Measurements from ENCODE around the gene DCAF16.

The DCAF16 gene

DNA sequence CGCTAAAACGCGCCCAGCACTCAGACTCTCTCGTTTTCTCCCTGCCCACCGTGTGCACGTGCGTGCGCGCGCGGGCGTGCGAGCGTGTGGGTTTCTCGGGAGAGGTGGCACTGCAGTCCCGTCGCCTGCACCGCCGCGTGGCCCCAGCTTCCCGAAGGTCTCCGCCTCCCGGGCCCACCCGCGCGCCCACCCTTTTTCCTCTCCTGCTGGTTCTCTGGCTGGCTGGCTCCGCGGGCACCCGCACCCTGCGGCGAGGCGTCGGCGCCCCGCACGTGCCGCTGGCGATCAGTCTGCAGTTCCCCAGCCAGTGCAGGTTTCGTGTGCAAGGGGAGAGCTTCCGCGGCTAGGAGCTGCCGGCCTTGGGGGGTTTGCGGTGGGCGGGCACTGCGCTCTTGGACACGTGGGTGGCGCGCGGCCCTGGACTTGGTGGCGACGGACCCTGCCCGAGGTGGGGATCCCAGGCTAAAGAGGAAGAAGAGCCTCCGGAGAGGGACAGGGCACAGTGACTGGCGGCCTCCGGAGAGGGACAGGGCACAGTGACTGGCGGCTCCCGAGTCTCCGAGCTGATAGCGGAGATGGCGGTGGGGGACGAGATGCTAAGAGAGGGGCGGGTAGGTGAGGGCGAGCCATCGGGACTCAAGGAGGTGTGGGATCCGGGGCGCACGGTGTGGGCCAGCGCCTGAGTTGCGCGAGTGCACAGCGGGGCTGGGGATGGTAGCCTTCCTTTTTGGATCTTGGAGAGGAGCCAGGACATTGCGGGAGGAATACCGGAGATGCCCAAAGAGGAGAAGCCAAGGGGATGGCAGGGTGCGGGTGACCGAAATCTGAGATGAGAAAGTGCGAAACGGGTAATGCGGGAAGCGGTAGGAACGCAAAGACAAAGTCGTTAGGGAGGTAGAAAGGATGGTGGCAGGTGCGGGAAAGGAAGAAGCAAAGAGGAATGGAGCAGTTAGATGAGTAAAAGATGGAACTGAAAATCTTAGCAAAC lies 29.0 kb downstream of the DCAF16 start, which contains the start of gene FAM184B:
FAM184B (minus strand) TSS at position 322 of the 988 bp plus-strand sequence. CDS start 322 bp downstream, outside the sequence.
- DNase-seq = no peak

DNA sequence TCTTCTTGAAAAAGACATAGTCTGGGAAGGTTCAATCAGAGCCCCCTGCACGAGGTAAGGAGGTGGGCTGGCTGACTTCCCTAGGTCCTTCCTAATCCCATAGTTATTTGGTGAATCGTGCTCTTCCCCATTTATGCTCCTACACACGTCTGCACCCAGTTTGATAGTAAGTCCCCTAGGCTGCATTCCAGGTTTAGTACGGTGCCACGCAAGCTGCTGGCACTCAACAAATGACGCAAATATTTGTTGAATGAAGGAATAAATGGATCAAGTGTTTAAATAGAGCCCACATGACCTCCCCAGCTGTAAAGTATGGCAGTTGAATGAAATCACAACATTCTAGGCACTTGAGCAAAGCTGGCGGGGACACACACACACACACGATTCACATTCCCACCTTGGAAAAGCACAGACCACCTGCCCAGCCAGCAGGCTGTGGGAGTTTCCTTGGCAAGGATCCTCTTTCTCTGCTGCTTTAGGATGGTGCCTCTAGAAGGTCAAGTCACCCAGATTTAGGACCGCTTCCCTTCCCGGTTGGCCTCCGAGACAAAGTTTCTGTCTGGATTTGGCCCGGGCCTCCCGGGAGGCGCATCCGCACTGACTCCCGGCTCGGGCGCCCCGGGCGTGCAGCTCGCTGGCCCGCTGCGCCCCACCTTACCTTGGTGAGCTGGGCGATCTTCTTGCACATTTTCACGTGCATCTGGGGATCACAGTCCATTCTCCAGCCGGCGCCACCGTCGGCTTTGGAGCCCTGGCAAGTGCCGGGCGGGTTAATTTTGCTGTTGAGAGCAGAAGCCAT lies 29.9 kb downstream of the DCAF16 start:
- DNase-seq = no peak

DNA sequence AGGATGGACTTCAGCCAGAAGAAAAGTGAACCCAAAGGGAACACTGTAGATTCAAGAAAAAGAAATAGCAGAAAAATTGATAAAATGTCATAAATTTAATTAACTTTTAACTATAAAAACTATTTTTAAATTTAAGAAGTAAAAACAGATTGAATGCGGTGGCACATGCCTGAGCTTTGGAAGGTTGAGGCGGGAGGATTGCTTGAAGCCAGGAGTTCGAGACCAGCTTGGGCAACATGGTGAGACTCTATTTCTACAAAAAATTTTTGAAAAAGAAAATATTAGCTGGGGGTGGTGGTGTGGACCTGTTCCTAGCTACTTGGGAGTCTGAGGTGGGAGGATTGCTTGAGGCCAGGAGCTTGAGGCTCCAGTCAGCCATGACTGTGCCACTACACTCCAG lies 32.1 kb downstream of the DCAF16 start:
- DNase-seq = no peak

DNA sequence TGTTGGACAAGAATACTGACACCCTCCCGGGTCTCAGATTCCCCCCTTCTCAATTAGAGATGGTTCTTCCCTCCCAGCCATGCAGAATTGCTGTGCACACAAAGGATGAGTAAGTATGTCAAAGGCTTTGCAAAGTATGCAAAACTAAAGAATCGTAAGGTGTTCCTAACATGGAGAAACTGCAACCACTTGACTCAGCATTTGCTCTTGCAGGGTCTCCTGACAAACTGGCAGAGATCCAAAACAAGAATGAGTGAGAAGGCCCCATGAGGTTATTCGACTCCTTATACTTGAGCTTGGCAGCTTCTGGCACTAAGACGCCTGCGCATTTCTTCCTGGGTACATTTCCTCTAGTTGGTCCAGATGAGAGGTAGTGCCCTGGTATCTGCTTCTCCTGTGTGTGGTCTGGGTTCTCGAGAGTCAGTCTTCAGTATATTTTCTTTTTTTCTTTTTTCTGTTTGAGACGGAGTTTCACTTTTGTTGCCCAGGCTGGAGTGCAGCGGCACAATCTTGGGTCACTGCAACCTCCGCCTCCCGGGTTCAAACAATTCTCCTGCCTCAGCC lies 37.3 kb downstream of the DCAF16 start:
- DNase-seq = no peak

DNA sequence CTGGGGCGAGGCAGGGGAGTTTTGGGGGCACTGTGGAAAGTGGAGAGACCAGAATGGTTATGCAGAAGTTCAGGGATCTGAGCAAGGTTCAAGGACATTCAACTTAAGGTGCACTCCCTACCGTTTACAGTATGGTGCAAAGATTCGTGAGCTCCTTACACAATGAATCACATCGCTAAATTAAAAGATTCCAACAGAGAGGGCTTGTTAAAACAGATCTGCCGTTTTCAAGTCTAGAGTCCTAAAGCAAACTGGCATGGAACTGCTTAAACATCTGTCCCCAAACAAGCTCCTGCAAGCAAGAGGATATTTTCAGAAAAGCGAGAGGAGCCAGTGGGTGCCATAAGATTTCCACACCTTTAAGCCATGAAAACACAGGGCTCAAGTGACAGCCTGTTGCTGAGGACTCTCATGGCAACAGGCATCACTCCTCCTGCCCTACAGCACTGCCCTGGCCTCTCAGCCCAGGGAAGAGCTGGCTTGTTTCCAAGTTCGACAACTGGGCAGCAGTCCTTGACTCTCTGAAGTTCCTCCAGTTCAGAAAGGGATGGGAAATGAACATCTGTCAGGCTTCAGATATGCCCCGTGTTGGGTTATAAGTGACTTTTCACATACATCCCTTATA lies 39.2 kb downstream of the DCAF16 start:
- DNase-seq = no peak

DNA sequence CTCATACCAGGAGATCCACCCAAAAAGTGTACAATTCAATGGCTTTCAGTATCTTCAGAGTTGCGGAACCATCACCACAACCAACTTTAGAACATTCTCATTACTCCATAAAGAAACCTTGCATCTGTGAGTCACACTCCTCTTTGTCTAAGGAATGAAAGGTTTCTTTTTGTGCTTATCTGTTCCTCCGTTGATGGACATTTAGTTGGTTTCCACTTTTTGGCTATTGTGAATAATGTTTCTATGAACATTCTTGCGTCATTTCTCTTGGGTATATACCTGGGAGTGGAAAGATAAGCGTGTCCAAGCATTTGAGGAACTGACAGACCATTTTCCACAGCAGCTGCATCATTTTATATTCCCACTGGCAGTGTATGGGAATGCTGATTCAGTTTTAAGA lies 39.7 kb downstream of the DCAF16 start:
- no peak for DNase-seq

DNA sequence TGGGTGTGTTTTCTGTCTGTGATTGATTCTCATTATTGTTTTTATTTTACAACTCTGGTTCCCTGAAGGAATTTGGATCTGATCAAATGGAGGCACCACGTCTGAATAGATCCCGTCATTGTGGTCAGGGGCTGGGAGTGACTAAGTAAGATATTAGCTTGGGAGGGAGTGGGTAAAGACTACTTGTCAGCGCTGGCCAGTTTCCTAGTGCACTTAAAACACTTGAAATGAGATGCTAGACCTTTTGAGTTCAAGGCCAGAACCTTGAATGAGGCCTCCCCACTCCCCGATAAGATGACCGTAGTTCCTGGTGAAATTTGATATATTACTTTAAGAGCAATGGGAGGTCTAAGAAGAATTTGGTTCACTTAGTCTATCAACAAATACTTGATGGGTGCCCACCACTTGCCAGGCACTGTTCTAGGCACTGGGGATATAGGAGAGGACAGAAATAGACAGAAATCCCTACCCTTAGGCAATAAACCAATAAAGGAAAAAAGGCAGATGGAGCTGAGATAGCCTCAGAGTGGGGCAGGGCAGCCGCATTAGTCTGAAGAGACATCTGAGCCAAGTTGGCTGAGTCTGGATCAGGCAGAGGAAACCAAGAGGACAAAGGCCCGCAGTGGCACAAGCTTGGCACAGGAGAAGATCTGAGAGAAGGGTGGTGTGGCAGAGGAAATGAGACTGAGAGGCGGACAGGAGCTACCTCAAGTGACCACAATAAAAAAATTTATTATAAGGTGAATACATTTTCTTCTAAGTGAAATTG lies 41.0 kb downstream of the DCAF16 start:
- DNase-seq = no peak

DNA sequence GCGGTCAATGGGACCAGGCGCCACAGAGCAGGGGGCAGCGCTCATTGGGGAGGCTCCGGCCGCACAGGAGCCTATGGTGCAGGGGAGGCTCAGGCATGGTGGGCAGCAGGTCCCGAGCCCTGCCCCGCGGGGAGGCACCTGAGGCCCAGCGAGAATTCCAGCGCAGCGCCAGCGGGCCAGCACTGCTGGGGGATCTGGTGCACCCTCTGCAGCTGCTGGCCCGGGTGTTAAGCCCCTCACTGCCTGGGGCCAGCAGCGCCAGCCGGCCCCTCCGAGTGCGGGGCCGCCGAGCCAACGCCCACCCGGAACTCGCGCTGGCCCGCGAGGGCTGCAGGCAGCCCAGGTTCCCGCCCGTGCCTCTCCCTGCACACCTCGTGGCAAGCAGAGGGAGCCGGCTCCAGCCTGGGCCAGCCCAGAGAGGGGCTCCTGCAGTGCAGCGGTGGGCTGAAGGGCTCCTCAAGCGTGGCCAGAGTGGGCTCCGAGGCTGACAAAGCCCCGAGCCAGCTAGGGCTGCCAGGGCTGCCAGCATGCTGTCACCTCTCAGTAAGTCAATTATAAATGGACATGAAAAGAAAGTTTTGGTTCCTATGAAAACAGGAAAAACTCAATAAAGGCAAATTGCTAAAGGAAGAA lies 43.6 kb downstream of the DCAF16 start:
- no peak for DNase-seq

DNA sequence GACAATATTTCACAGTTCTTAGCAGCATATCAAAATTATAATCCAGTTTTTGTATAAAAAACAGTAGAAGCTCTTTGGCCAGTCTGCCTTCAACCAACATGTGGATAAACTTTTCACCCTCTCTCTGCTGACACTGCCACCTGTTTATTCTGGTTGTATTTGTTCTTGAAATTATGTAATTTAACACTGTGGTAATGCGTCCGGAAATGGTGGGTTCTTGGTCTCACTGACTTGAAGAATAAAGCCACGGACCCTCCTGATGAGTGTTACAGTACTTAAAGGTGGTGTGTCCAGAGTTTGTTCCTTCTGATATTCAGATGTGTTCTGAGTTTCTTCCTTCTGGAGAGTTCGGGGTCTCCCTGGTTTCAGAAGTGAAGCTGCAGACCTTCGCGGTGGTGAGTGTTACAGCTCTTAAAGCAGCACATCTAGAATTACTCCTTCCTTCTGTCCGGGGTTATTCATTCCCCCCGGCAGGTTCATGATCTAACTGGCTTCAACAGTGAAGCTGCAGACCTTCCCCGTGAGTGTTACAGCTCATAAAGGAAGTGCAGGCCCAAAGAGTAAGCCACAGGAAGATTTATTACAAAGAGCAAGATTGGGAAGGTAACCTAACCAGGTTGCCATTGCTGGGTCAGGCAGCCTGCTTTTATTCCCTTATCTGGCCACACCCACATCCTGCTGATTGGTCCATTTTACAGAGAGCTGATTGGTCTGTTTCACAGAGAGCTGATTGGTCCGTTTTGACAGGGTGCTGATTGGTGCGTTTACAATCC lies 44.9 kb downstream of the DCAF16 start:
- no peak for DNase-seq

DNA sequence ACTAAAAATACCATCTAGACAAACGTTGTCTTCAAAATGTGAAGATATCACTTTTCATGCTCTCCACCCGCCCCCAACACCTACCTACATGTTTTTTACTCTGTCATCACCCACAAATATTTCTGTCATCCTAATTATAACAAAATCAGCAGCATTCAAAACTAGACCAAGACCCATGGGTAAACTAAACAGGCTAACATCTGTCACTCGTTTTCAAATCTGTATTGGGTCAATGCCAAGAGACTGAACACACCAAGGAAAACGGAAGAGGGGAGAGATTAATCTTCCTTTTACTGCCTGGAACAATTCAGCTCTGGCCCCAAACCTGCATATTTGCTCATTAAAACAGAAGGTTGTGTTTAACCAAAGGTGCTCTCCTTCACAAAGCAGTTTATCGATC lies 46.6 kb downstream of the DCAF16 start:
- DNase-seq = no peak

DNA sequence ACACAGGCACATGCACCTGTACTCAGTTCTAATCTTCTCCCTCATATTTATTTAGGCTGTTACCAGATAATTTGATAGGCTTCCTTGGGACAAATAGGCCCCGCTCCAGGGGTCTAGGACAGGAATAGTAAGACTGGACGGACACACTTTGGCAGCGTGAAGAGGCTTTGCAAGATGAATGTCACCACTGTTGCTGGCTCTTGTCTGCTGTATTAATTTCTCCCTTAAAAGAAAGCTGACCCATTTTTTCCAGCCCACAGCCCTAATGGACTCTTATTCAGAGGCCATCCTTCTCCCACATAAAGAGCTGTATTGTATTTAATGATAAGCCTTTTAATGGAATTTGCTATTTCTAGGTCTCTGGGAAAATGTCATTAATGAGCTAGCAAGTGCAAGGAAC lies 47.1 kb downstream of the DCAF16 start:
- DNase-seq = no peak

DNA sequence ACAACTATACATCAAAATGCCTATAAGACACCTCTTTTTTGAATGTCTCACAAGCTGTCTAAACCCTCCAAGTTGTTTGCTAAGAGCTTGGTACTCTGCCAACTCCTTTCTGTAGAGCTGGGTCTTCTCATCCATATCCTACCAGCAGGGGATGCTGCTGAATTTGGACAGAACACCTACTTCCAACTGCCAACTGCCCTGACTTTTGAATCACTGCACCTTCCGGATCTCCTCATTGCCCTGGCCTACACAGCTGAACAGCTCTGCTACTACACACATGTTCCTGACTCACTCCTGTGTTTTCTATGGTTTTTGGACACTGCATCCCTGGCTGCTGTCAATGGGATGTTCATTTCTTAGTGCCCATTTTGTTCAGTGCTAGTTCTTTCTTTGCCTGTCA lies 47.8 kb downstream of the DCAF16 start:
- DNase-seq = no peak

DNA sequence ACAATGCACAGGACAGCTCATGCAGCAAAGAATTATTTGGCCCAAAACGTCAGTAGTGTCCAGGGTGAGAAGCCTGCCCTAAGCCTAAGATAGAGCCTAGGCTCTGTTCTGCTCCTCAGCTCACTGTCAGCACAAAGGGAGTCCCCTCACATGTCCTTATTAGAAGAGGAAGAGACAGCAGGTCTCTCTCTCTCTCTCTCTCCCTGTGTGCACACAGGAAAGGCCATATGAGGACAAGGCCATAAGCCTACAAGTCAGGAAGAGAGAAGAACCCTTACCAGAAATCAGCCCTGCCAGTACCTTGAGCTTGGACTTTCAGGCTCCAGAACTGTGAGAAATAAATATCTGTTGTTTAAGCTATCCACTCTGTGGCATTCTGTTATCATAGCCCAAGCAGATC lies 49.5 kb downstream of the DCAF16 start:
- DNase-seq = no peak

DNA sequence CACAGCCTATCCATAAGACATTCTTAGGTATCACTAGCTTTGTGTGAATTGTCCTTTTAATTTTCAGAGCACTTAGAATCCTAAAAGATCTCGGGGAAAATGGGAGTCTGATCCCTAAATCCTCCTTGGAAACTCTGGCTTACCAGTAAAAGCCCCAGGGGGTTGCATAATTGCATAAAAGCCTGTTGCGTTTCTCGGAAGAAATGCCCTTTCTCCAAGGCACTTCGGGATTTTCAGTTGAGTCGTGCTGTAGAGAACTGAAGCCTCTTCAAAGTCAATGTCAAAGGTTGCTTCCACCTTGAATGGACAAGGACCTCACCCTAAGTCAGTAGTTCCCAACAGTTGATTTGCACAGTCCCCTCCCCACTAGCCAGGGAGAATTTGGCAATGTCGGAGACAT lies 49.9 kb downstream of the DCAF16 start:
- DNase-seq = no peak

DNA sequence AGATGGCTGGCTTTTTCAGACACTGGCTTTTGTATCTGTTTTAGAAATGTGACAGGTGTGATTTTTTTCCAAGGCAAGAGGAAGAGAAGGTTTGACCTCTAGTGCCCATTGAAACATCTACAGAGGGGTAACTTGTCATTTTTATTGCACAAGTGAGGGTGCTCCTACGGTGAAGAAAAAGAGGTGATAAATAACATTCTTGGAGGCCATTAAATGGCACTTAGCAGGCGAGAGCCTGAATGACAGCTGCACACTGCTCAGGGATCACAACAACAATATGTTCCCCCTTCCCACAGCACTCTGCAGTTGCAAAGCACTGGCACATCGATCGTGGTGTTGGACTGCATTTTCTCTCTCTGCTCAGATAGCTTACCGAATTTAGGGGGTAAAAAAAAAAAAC lies 52.1 kb downstream of the DCAF16 start:
- DNase-seq = no peak

DNA sequence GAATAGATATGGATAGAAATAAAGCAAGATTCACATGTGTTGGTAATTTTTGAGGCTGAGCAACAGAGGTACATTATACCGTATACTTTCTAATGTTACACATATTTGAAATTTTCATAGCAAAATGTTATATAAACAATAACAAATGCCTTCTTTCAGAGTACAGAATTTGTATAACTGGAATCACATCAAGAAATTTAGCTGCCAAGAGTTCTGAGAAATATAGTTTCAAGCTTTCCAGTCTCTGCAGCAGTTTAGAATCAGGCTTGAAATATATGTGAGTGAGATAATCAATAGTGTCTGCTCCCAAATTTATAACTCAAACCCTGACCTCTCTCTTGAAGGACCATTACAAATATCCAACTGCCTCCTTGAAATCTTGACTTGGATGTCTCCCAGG lies 52.9 kb downstream of the DCAF16 start:
- no peak for DNase-seq

DNA sequence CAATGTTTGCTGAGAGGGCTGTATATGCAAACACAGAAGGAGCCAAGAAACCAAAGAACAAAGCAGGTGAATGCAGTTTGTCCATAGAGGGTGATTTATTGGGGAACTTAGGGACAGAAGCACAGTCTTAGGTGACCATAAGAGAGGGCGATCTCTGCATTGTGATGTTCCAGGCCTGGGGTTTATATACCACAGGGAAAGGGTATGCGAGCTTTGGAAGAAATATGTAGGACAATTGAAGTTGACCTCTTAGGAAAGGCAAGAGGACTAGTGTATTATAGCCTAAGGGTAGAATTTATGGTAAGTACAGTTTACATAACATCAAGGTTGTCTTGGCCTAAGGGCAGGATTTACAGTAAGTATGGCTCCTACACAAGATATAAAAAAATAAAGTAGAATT lies 56.9 kb downstream of the DCAF16 start:
- DNase-seq = no peak

All from effector CD8-positive, alpha-beta T cell (primary cell).